ENCODE data around the gene ZNF543. TPM values are rescaled to one million over a fixed set of nuclear protein-coding genes. Genes with fewer than 3 reads are reported as not detected.

Gene ZNF543
- total and polyA plus RNA-seq, 2 of the 13 experiments (the other 11 are each of a cell fraction or from before 2014, with no cell fraction given) = 2.1 to 8.9 TPM

DNA sequence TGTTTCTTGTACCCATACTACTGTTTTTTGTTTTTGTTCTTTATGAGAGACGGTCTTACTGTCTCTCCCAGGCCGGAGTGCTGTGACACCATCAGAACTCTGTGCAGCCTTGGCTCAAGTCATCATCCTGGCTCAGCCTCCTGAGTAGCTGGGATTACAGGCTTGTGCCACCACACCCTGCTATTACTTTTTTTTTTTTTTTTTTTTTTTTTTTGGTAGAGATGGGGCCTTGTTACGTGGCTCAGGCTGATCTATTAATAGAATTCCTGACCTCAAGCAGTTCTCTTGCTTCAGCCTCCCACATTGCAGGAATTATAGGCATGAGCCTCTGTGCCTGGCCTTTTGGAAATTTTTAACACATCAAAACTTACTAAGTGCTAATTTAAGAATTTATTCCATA, 27.9 kb downstream of the ZNF543 start:
- H3K9ac ChIP-seq (ENCODE audit: insufficient read depth, low read depth, low read length) = no peak overlapping the region
- POLR2A ChIA-PET = interaction anchor here (0.6 kb wide), 1 partner anchor 87 kb away, joined by 3 read pairs; no protein-coding TSS in a partner anchor
- peaks cover 21% of the 10 kb centered on the region for H3K4me1 ChIP-seq (ENCODE audit: insufficient read depth, low read length)
- FAIRE-seq = no peak
- intact Hi-C loops (cut with micrococcal nuclease; ENCODE audit: unreplicated experiment) = no loop called here
- WGBS (ENCODE audit: low lambda C conversion rate) = 41% methylated on average over 3 of the region's 3 CpGs
- peaks cover 21% of the 10 kb centered on the region for H3K79me2 ChIP-seq (ENCODE audit: insufficient read depth, low read length)
- H3K36me3 ChIP-seq (replicated peaks in 1 of 2; ENCODE audit: control insufficient read depth in 1 of 2, insufficient read depth in 2 of 2, low read length in 2 of 2) = peaks cover 0 to 3% of the 10 kb centered on the region in 2 experiments; a peak in 1 of 5 replicates
- H3K27ac ChIP-seq (ENCODE audit: extremely low read length, insufficient read depth, low read length) = no peak overlapping the region
- H3K27me3 ChIP-seq (ENCODE audit: control insufficient read depth in 1 of 2, insufficient read depth in 2 of 2, low read length in 2 of 2) = peaks cover 0 to 3% of the 10 kb centered on the region in 2 experiments; a peak in 2 of 5 replicates
- DNase-seq (ENCODE audit: low spot score) = no peak
- H4K20me1 ChIP-seq (ENCODE audit: insufficient read depth, low read length) = no peaks in the 10 kb centered on the region
- no peaks in the 10 kb centered on the region for H3K9me3 ChIP-seq (ENCODE audit: low read length)
- no TSS peak for BruUV-seq (replicated peaks)
- ATAC-seq = no peak
- TF ChIP-seq ZNF496 (CRISPR knock-in tag; IDR thresholded peaks at IDR 0.05; ENCODE audit: insufficient replicate concordance) (no peak), AKAP8 (CRISPR knock-in tag; IDR thresholded peaks at IDR 0.05) (no peak), EEA1 (CRISPR knock-in tag; IDR thresholded peaks at IDR 0.05; ENCODE audit: borderline replicate concordance) (no peak), KDM4B (CRISPR knock-in tag; IDR thresholded peaks at IDR 0.05) (no peak), SIN3B (IDR thresholded peaks at IDR 0.05; ENCODE audit: low read length) (no peak), GTF2F1 (IDR thresholded peaks at IDR 0.05; ENCODE audit: low read length) (no peak), ARID2 (CRISPR knock-in tag; IDR thresholded peaks at IDR 0.05; ENCODE audit: borderline replicate concordance) (no peak), ZC3H13 (CRISPR knock-in tag; IDR thresholded peaks at IDR 0.05) (no peak), ZNF234 (CRISPR knock-in tag; conservative IDR thresholded peaks at IDR 0.05) (no peak), RFX1 (IDR thresholded peaks at IDR 0.05) (no peak)
- TF ChIP-seq, protein P1, sequence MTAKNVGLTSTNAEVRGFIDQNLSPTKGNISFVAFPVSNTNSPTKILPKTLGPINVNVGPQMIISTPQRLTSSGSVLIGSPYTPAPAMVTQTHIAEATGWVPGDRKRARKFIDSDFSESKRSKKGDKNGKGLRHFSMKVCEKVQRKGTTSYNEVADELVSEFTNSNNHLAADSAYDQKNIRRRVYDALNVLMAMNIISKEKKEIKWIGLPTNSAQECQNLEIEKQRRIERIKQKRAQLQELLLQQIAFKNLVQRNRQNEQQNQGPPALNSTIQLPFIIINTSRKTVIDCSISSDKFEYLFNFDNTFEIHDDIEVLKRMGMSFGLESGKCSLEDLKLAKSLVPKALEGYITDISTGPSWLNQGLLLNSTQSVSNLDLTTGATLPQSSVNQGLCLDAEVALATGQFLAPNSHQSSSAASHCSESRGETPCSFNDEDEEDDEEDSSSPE (CRISPR knock-in tag; IDR thresholded peaks at IDR 0.05) = no peak
- in situ Hi-C loops (cut with HindIII; ENCODE audit: extremely low pct_ligation_motif_present, low pct_unique_long_range_greater_than_20kb) = no loop called here
- CTCF ChIA-PET (ENCODE audit: low intra/inter-chr PET ratio, low total read pairs) = no interaction called here
- no peak overlapping the region for H2AFZ ChIP-seq (ENCODE audit: low read length)
- H3K4me2 ChIP-seq (ENCODE audit: low read depth, low read length) = no peak overlapping the region
- no peak overlapping the region for H3K4me3 ChIP-seq (replicated peaks in 1 of 3; ENCODE audit: insufficient read depth in 1 of 3, low read depth in 2 of 3, low read length in 3 of 3)
